Stimulated activated CD8-positive, alpha-beta memory T cell treated with anti-CD3 and anti-CD28 coated beads, Interleukin-7, amount 100 ng/mL, for 1 hour (primary cell): Measurements from ENCODE around the gene LAMA5.
"Not testable (repeated sequence)": the region's sequence is repeated elsewhere in the genome, so short reads cannot be mapped to it uniquely, and the experiment has no call there.

ENCODE experiments used
- DNase-seq, 2 donors: peaks; one replicate each; pipeline ENCODE4 v3.0.0-alpha.2; 2020; ENCODE audit warnings: low read depth in 2 of 2

The LAMA5 gene

DNA sequence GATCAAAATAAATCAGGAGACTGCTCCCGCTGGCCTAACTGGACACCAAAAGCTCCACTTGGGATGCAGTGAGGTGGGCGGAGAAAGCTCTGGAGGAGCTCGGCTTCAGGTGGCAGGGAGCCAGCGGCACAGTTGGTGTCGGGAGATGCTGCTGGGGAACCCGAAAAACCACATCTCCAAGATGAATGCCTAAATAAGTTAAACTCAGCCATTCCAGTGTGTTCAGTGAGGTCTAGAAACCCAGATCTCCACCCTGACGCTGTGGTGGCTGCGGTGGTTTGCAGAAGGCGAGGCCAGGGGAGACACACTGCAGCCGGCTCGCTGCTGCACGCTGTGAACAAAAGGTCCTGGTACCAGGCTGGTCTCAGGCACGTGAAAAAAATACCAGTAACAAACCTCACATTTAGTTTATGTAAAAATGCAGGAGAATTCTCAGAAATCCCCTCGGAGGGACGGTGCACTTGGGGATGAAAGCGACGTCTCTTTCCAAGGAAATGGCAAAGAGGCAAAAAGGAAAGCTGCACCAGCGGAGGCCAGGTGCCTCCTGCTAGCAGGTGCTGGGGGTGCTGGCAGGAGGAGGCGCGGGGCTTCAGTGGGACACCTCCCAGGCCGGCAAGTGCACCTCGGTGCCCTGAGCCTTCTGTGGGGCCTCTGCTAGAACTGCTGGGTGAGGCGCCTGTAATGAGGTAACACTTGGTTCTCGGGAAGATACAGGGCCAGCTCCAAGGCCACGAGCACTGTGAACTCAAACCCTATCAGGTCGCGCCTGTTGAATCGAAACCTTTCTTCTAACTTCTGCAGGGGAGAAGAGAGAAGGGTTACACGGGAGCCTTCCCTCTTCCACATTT, 23.4 kb upstream of the LAMA5 start:
- DNase-seq: no peak

DNA sequence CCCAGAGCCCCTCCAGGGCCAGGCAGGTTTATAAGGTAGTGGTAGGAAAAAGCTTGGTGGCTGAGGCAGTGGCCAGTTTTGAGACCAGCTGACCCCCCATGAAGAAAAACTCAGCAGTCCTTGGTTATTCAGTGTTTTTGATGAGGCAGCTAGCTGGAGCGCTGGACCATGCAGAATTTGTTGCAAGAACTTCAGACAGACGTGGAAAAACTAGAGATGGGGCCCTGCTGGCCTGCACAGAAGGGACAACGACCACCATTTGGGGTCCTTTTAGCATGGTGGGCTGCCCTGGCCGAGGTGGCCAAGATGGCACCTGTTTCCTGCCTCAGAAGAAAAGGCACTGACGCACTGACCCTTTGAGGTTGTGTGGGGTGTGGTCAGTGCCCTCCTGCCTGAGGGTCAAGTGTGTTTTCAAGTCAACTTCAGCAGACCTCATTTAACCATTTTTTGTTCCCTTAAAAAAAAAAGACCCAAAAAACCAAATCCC, 22.5 kb upstream of the LAMA5 start:
- no peak for DNase-seq

DNA sequence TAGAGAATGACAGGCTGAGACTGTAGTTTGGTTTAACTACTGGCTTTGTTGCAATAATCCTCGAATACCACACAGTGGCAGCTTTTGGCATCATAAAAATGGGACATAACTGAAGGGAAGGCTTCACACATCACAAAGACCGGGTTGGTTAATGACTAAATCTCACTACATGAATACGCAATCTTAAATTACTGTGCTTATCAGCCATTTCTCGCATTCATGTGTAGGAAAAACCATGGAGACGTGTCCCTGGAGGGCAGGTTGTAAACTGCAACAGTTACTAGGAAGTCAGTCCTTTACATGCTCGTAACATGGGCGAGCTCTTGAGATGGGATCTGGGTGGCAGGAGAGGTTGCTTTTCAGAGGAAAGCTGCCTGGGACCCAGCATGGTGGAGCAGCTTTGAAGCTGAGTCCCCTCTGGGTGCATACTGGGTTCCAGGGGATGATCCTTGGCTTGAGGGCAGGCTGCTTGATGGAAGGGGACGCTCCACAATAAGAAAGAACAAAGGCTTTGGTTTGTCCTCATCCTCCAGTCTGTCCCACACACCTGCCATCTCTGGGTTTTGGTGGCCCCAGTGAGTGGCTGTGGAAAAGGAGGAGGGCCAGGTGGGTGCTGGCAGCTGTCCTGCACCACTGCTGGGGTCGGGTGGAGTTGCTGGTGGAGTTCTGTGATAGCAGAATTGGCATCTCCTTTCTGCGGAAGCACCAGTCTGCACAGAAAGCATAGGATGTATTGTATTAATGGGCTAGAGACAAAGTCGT, 21.9 kb upstream of the LAMA5 start:
- no peak for DNase-seq

DNA sequence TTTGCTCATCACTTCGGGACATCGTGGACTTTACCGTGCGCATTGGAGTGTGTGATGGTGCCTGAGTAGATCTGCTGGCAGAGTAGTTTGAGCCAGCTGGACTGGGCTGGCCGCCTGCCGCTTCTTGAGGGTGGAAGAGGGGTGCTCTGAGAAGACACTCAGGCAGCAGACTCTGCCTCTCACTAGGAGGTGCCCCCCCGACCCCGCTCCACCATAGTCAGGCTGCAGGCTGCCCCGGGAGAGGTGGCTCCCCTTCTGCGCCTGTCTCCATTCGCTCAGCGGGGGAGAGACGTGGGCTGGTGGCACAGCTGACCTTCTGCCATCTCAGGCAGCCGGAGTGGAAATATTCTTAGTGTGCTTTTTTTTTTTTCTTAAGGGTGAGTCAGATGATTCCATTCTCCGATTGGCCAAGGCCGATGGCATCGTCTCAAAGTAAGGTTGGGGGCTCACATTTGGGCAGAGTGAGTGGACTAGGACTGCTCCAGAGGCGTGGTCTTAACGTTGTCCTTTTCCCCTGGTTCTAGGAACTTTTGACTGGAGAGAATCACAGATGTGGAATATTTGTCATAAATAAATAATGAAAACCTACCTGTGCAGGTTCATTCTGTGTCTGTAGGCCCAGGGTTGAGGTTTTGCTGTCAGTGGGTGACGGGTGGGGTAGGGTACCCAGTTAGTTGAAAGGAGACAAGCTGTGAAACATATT, 21.0 kb upstream of the LAMA5 start:
- no peak for DNase-seq

DNA sequence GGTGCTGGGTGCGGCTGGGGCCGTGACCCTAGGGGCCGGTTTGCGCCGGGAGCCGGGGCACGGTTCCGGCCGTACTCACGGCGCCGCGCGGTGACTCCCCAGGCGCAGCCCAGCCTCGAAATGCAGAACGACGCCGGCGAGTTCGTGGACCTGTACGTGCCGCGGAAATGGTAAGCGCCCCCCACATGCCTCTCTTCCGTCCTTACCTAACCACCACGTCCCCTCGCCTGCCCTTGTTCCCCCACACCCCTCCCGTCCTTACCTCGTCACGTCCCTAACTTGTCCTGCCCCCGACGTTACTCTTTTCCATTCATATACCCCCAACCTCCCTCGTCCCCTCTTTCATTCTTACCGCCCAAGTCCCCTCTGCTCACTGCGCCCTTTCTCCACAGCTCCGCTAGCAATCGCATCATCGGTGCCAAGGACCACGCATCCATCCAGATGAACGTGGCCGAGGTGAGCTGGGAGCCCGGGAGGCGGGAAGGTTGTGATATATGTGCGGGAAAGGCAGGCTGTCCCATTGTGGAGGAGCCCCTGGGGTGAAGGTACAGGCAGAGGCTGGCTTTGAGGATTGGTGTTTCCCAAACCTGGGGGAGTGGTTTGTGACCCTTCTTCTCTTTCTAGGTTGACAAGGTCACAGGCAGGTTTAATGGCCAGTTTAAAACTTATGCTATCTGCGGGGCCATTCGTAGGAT, 20.3 kb upstream of the LAMA5 start:
- no peak for DNase-seq

- peak; percentile 81 to 84 for DNase-seq
Measured at GRCh38 chr20:62386383-62387218, 19.5 kb upstream of the LAMA5 start, which contains the start of gene RPS21. TSS of gene RPS21 (plus strand) at chr20:62387103. CDS start at chr20:62387339, 236 bp downstream.

DNA sequence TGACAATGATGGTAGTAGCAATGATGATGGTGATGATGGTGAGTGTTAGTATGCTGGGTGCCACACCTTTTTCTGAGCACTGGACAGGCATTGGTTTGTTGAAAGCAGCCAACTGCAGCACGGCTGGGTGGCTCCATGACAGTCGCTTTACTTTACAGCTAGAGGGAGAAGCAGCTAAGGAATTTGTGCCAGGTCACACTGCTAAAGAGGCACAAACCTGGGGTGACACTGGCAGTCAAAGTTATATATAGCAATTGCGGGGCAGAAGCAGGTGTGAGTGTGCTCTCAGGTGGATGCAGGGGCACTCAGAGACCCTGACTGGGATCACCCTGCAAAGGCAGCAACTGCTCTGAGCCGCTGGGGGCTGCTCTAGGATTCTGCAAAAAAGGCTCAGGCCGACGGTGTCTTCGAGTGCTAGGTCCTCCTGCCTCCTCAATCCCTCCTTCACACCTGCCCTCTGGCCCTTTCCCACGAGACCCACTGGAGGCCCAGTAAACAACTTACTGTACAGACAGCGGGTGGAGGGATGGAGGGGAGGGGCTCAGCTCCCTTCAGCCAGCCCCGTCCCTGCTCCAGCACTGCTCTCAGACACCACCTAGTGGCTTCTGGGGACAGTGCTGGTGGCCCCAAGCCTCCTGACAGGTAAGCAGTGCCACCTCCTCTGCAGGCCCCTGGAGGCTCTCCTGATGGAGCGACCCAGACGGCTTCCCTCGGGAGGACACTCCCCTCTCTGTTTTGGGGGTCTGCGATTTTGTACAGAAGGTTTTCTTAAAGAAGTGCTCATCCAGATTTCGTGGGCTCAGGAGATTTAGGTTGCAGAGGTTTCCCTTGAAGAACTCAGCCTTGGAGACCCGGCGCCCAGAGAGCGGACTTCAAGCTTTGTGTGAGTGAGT, 15.4 kb upstream of the LAMA5 start:
- DNase-seq: peak; percentile 45 to 55

DNA sequence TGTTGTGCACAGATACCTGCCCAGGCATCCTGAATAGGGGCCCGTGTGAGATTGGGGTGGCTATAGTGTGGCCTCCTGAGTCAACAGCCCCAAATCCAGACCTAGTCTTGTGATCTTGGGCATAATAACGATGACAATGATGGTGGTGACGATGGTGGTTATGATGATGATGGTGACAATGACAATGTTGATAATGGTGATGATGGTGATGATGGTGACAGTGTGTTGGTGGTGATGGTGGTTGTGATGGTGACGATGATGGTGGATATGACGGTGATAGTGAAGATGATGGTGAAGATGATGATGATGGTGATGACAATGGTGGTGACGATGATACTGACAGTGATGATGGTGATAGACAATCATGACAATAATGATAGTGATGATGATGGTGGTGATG, 14.7 kb upstream of the LAMA5 start:
- DNase-seq: no peak

GRCh38 chr20:62381202-62381797, 14.2 kb upstream of the LAMA5 start:
- DNase-seq: no peak

- DNase-seq: no peak
Measured at GRCh38 chr20:62378215-62378614, 11.1 kb upstream of the LAMA5 start.

DNA sequence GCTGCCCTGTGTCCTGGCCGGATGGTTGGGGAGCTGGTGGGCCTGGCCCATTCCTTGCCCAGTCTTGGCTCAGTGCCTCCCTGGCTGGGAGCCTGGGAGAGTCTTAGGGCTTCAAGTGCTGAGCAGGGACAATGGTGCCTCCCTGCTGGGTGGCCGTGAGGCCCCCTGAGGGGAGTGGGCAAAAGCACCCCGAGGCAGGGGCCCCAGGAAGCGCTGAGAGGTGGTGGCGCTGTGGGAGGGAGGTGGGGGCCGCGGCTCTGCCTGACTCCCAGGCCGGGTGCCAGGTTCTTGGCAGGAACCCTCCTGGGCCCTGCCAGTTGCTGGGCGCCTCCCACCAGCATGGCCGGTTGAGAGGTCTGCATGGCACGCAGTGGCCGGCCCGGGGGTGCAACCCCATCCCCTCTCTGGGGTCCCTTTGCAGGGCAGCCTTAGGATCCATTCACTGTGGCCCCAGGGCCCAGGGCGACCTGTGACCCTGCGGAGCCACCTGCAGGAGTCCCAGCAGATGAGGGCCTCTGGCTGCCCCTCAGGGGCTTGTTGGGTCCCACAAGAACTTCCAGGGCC, 10.6 kb upstream of the LAMA5 start:
- DNase-seq: no peak

GRCh38 chr20:62377064-62377461, 10.0 kb upstream of the LAMA5 start:
- DNase-seq: no peak

DNA sequence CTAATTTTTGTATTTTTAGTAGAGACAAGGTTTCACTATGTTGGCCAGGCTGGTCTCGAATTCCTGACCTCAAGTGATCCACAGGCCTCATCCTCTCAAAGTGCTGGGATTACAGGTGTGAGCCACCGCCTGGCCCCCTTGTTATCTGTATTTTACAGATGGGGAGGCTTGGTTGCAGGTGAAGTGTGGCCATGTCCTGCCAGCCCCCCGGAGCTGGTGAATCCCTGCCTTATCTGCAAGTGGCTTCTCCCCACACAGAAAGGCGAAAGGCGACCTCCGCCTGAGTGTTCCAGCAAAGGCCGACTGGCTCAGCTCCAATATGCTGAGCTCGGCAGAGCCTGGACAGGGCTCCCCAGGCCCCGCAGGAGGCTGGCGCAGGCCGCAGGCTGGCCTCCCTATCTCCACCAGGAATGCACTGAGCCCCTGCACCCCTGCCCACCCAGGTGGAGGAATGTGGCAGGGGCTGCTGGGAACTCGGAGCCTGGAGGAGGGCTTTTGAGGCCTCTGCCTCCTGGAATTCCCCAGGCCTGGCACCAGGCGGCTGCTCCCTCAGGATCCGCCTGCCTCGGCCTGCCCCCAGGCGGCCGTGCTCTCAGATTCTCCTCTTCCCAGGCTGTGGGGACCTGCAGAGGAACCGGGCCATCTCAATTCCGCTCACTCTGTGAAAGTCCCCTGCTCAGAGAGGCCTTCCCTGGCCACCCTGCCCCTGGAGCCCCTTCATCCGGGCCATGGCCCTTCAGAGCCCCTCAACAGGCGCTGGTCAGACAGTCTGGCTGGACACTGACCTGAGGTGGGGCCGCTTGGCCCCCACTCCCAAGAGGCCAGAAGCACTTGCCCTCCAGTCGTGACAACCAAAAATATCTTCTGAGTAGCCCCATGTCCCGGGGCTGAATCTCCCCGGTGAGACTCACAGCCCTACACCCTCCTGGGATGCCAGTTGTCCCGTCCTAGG, 9.3 kb upstream of the LAMA5 start:
- no peak for DNase-seq

DNA sequence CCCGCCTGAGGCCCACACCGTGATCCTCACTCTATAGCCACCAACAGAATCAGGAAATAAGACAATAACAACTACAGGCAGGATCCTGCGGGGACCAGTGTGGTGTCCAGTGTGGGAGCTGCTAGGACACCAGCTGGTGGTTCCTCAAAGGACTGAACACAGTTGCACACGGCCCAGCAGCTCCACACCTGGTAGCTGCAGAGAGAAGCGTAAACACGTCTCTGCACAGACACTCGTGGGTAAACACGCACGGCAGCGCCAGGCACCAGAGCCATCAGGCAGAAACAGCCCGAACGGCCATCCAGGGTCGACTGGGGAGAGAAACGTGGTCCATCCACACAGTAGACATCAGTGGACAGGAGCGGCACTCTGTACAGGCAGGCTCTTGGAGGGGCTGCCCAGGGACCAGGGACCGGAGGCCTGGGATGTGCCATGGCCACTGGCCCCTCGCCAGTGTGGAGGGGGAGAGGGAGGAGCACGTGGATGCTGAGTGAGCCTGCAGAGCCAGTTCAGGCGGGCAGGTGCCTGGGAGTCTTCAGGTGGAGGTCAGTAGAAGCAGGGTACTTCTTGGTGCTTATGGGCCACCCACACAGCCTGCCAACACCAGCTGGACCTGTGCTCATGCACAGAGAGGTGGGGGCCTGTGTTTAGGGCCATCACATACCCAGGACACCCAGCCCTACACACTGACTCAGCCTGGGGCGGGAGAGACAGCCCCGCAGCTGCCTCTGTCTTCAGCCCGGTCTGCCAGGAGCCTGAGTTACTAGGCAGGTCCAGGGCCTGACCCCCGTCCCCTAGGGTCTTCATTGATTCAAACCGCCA, 7.4 kb upstream of the LAMA5 start:
- no peak for DNase-seq

DNA sequence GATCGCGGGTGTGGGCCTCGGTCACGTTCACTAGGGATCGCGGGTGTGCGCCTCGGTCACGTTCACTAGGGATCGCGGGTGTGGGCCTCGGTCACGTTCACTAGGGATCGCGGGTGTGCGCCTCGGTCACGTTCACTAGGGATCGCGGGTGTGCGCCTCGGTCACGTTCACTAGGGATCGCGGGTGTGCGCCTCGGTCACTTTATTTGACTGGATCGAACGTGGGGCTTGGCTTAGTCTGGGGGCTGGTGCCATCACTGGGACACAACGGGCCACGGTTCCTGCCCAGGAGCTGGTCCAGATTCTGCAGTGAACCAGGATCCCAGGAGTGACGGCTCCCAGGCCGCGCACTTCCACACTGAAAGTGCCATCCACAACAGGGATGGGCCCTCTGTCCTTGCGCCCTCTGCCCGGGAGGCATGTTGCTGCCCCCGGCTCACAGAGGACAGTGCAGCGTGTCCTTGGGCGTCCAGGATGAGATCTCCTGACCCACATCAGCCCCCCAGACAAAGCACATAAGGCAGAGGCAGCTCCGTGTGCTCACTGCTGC, 6.6 kb upstream of the LAMA5 start:
- not testable (repeated sequence) for DNase-seq
